H9 (cell line): ENCODE results near the gene ADARB2. TPM values are rescaled to one million over a fixed set of nuclear protein-coding genes. Genes with fewer than 3 reads are reported as not detected.

Source experiments
- DNase-seq: peaks from one replicate; pipeline ENCODE4 v3.0.0-alpha.2; 2017
- H2AFZ ChIP-seq: one replicate; pipeline ENCODE4 v1.6.1; 2013; ENCODE audit warnings: mild to moderate bottlenecking, low read length, control low read depth, moderate library complexity
- H2AK5ac ChIP-seq: 2 replicates; pipeline ENCODE4 v1.6.1; 2013; ENCODE audit warnings: low read length, control low read depth, mixed read lengths; ENCODE audit not compliant: insufficient read length
- H2BK120ac ChIP-seq: one replicate; pipeline ENCODE4 v1.6.1; 2013; ENCODE audit warnings: low read depth, mild to moderate bottlenecking, low read length, control low read depth, inconsistent platforms; ENCODE audit not compliant: poor library complexity, severe bottlenecking
- H2BK12ac ChIP-seq: 2 replicates; pipeline ENCODE4 v1.6.1; 2013; ENCODE audit warnings: low read length, control low read depth, mixed read lengths, low read depth; ENCODE audit not compliant: insufficient read length
- H2BK15ac ChIP-seq: 2 replicates; pipeline ENCODE4 v1.6.1; 2013; ENCODE audit warnings: low read depth, low read length, control low read depth
- H2BK20ac ChIP-seq: one replicate; pipeline ENCODE4 v1.6.1; 2013; ENCODE audit warnings: low read depth, mild to moderate bottlenecking, low read length, control low read depth, inconsistent platforms; ENCODE audit not compliant: poor library complexity, severe bottlenecking
- H2BK5ac ChIP-seq: 2 replicates; pipeline ENCODE4 v1.6.1; 2013; ENCODE audit warnings: low read length, control low read depth, mixed read lengths; ENCODE audit not compliant: insufficient read length
- H3K14ac ChIP-seq: 2 replicates; pipeline ENCODE4 v1.6.1; 2013; ENCODE audit warnings: low read length, control low read depth; ENCODE audit not compliant: insufficient read depth
- H3K18ac ChIP-seq: 2 replicates; pipeline ENCODE4 v1.6.1; 2013; ENCODE audit warnings: low read depth, mild to moderate bottlenecking, mixed read lengths, low read length, control low read depth; ENCODE audit not compliant: insufficient read length
- H3K23ac ChIP-seq: 2 replicates; pipeline ENCODE4 v1.6.1; 2013; ENCODE audit warnings: low read length, control low read depth, mixed read lengths, low read depth; ENCODE audit not compliant: insufficient read length
- H3K23me2 ChIP-seq: 2 replicates; pipeline ENCODE4 v1.6.1; 2013; ENCODE audit warnings: low read depth, mild to moderate bottlenecking, mixed read lengths, low read length, control low read depth; ENCODE audit not compliant: insufficient read length, poor library complexity, severe bottlenecking
- H3K27ac ChIP-seq: 2 replicates; pipeline ENCODE4 v1.5.1; 2013; ENCODE audit warnings: low read length, control low read depth, mixed read lengths, low read depth; ENCODE audit not compliant: insufficient read length
- H3K27me3 ChIP-seq: 2 replicates; pipeline ENCODE4 v1.6.1; 2013; ENCODE audit warnings: low read length, control low read depth, inconsistent platforms; ENCODE audit not compliant: insufficient read depth
- H3K4ac ChIP-seq: 2 replicates; pipeline ENCODE4 v1.6.1; 2013; ENCODE audit warnings: low read depth, mild to moderate bottlenecking, control low read depth, inconsistent platforms, low read length, moderate library complexity
- H3K4me1 ChIP-seq: 2 replicates; pipeline ENCODE4 v1.6.1; 2013; ENCODE audit warnings: low read length, control low read depth, inconsistent platforms; ENCODE audit not compliant: insufficient read depth
- H3K4me2 ChIP-seq: 2 replicates; pipeline ENCODE4 v1.6.1; 2013; ENCODE audit warnings: low read length, control low read depth, mixed read lengths; ENCODE audit not compliant: insufficient read length, insufficient read depth
- H3K56ac ChIP-seq: 2 replicates; pipeline ENCODE4 v1.6.1; 2013; ENCODE audit warnings: low read depth, mild to moderate bottlenecking, mixed read lengths, low read length, control low read depth; ENCODE audit not compliant: insufficient read length
- H3K79me1 ChIP-seq: 2 replicates; pipeline ENCODE4 v1.6.1; 2013; ENCODE audit warnings: low read depth, mild to moderate bottlenecking, moderate library complexity, low read length, control low read depth, inconsistent platforms; ENCODE audit not compliant: insufficient read depth, poor library complexity, severe bottlenecking
- H3K79me2 ChIP-seq: 2 replicates; pipeline ENCODE4 v1.6.1; 2013; ENCODE audit warnings: low read length, control low read depth, inconsistent platforms; ENCODE audit not compliant: insufficient read depth
- H3K9ac ChIP-seq: 2 replicates; pipeline ENCODE4 v1.6.1; 2013; ENCODE audit warnings: low read length, control low read depth, mixed read lengths; ENCODE audit not compliant: insufficient read length; ENCODE audit errors: extremely low read depth
- H3K9me3 ChIP-seq: one replicate; pipeline ENCODE4 v1.6.1; 2013; ENCODE audit warnings: low read depth, low read length, inconsistent platforms; ENCODE audit not compliant: control insufficient read depth
- H3T11ph ChIP-seq: one replicate; pipeline ENCODE4 v1.6.1; 2013; ENCODE audit warnings: mild to moderate bottlenecking, low read length, control low read depth, inconsistent platforms
- H4K20me1 ChIP-seq: one replicate; pipeline ENCODE4 v1.6.1; 2013; ENCODE audit not compliant: control insufficient read depth, insufficient read length, insufficient read depth
- H4K5ac ChIP-seq: 2 replicates; pipeline ENCODE4 v1.6.1; 2013; ENCODE audit warnings: low read depth, mild to moderate bottlenecking, mixed read lengths, low read length, control low read depth; ENCODE audit not compliant: insufficient read length
- H4K8ac ChIP-seq: replicated peaks from 2 replicates; pipeline ENCODE4 v1.6.1; 2013; ENCODE audit warnings: low read length, control low read depth, mixed read lengths, low read depth; ENCODE audit not compliant: insufficient read length
- H4K91ac ChIP-seq: 2 replicates; pipeline ENCODE4 v1.6.1; 2013; ENCODE audit warnings: low read depth, mild to moderate bottlenecking, moderate library complexity, mixed read lengths, low read length, control low read depth; ENCODE audit not compliant: insufficient read length
- H3K27ac Mint-ChIP-seq, 3 experiments: 2 replicates in 2 of 3; 3 replicates in 1 of 3; pipeline ENCODE4 v1.8.0; 2020 to 2021; ENCODE audit warnings: mixed read lengths in 3 of 3, mild to moderate bottlenecking in 1 of 3, moderate library complexity in 1 of 3
- H3K27me3 Mint-ChIP-seq: 2 replicates; pipeline ENCODE4 v1.8.0; 2021; ENCODE audit warnings: low read depth, mild to moderate bottlenecking, moderate library complexity, mixed read lengths
- H3K36me3 Mint-ChIP-seq, 3 experiments: 2 replicates in 2 of 3; 3 replicates in 1 of 3; pipeline ENCODE4 v1.8.0; 2020 to 2021; ENCODE audit warnings: low read depth in 3 of 3, mixed read lengths in 3 of 3; ENCODE audit not compliant: insufficient read depth in 1 of 3
- H3K4me1 Mint-ChIP-seq, 2 experiments: 2 replicates each; pipeline ENCODE4 v1.8.0; 2020; ENCODE audit warnings: mixed read lengths in 2 of 2
- H3K4me3 Mint-ChIP-seq, 2 experiments: 2 replicates in 1 of 2; 3 replicates in 1 of 2; pipeline ENCODE4 v1.8.0; 2020 to 2021; ENCODE audit warnings: mild to moderate bottlenecking in 2 of 2, mixed read lengths in 2 of 2, moderate library complexity in 1 of 2
- H3K9me3 Mint-ChIP-seq, 2 experiments: 2 replicates in 1 of 2; 3 replicates in 1 of 2; pipeline ENCODE4 v1.8.0; 2020; ENCODE audit warnings: mild to moderate bottlenecking in 2 of 2, mixed read lengths in 2 of 2, moderate library complexity in 1 of 2
- WGBS: extraction: QIAGEN DNeasy Blood & Tissue Kit; methylation state at CpG from one replicate; pipeline ENCODE4 v1.1.7; 2013; ENCODE audit warnings: missing lambda C conversion rate, low lambda C conversion rate, mixed read lengths; ENCODE audit not compliant: insufficient read length; ENCODE audit errors: extremely low coverage; 5-methylcytosine and 5-hydroxymethylcytosine counted together
- total RNA-seq: library from RNA; stranded (reverse); gene quantifications from 2 replicates; pipeline ENCODE4 v1.2.1, GENCODE V29; 2021
- TF ChIP-seq, protein P1 (sequence below): fragments of 200-600 bp; sonication (generic); conservative IDR thresholded peaks from 3 replicates; pipeline ENCODE4 v1.8.0; 2021; ENCODE audit warnings: antibody characterized with exemption, mild to moderate bottlenecking

Gene ADARB2
- total RNA-seq, 1 experiment from 2014 or later = 0.87 TPM

DNA sequence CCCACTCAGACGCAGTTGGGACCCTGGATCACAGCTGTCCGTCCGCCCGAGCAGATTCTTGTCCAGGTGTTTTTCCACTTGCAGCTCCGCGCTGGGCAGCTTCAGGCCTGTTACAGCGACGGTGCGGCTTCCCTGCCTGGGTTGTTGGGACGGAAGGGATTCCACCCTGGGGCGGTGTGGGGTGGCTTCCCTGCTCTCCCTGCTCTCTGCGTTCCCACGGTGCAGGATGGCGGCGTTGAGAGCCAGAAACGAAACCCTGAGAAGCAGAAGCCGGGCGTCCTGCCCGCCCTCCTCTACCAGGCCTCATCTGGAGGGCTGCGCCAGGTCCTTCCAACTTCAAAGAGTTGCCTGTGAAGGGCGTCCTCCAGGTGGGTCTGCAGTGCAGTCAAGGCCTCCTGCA, 194.4 kb downstream of the ADARB2 start:
- Histone ChIP-seq H3K9ac (no peak overlapping the region), H3K4me1 (no peaks in the 10 kb centered on the region), H2BK20ac (no peak overlapping the region), H3K27ac (no peak overlapping the region), H3K4ac (no peak overlapping the region), H3K79me1 (no peaks in the 10 kb centered on the region), H2BK12ac (no peak overlapping the region), H2AFZ (no peak overlapping the region), H3K9me3 (no peaks in the 10 kb centered on the region), H4K20me1 (no peaks in the 10 kb centered on the region), H2BK5ac (no peak overlapping the region), H4K91ac (no peak overlapping the region), H3K27me3 (no peaks in the 10 kb centered on the region), H3T11ph (no peak overlapping the region), H2BK120ac (no peak overlapping the region), H2BK15ac (no peak overlapping the region), H3K56ac (no peak overlapping the region), H4K8ac (no peak overlapping the region), H3K23me2 (no peaks in the 10 kb centered on the region), H3K14ac (no peak overlapping the region), H3K23ac (no peak overlapping the region), H3K79me2 (no peaks in the 10 kb centered on the region), H4K5ac (no peak overlapping the region), H2AK5ac (no peak overlapping the region), H3K4me2 (no peak overlapping the region), H3K18ac (no peak overlapping the region)
- no peaks in the 10 kb centered on the region; a peak in 1 of 7 replicates for H3K36me3 Mint-ChIP-seq
- no peak overlapping the region for H3K4me3 Mint-ChIP-seq
- H3K27me3 Mint-ChIP-seq = peaks cover 2% of the 10 kb centered on the region
- H3K4me1 Mint-ChIP-seq = peaks cover 0 to 2% of the 10 kb centered on the region in 2 experiments; a peak in 1 of 4 replicates
- TF ChIP-seq, protein P1, sequence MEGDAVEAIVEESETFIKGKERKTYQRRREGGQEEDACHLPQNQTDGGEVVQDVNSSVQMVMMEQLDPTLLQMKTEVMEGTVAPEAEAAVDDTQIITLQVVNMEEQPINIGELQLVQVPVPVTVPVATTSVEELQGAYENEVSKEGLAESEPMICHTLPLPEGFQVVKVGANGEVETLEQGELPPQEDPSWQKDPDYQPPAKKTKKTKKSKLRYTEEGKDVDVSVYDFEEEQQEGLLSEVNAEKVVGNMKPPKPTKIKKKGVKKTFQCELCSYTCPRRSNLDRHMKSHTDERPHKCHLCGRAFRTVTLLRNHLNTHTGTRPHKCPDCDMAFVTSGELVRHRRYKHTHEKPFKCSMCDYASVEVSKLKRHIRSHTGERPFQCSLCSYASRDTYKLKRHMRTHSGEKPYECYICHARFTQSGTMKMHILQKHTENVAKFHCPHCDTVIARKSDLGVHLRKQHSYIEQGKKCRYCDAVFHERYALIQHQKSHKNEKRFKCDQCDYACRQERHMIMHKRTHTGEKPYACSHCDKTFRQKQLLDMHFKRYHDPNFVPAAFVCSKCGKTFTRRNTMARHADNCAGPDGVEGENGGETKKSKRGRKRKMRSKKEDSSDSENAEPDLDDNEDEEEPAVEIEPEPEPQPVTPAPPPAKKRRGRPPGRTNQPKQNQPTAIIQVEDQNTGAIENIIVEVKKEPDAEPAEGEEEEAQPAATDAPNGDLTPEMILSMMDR = no peak
- H3K27ac Mint-ChIP-seq = no peak overlapping the region
- no peak for DNase-seq
- H3K9me3 Mint-ChIP-seq = no peaks in the 10 kb centered on the region
- no CpG with 5 or more reads among the region's 21 CpGs for WGBS
